GM23338 (cell line): ENCODE results near the gene RASA3.

Source experiments
- EZH2 ChIP-seq: fragments of 200-600 bp; sonication (generic); IDR thresholded peaks from one replicate; pipeline ENCODE4 v1.8.0; 2017; ENCODE audit warnings: antibody characterized with exemption, mild to moderate bottlenecking, low read depth; ENCODE audit not compliant: unreplicated experiment
- EZH2phosphoT487 ChIP-seq: fragments of 200-600 bp; sonication (generic); IDR thresholded peaks from one replicate; pipeline ENCODE4 v1.8.1; 2018; ENCODE audit warnings: antibody characterized with exemption; ENCODE audit not compliant: unreplicated experiment
- POLR2AphosphoS5 ChIP-seq: IDR thresholded peaks from 2 replicates; pipeline ENCODE4 v1.6.1; 2016; ENCODE audit warnings: antibody characterized with exemption, low read depth
- TF ChIP-seq, protein P1 (sequence below), 2 experiments: fragments of 200-600 bp in 1 of 2; sonication (generic) in 1 of 2; conservative IDR thresholded peaks; 2 replicates each; pipeline versions ENCODE4 v1.5.1 to v1.6.1; 2016 to 2017; ENCODE audit warnings: antibody characterized with exemption in 2 of 2, low read depth in 2 of 2, mild to moderate bottlenecking in 2 of 2, moderate library complexity in 1 of 2

GRCh38 chr13:113977976-113978375 is 154.4 kb downstream of the RASA3 start:
- TF ChIP-seq, protein P1, sequence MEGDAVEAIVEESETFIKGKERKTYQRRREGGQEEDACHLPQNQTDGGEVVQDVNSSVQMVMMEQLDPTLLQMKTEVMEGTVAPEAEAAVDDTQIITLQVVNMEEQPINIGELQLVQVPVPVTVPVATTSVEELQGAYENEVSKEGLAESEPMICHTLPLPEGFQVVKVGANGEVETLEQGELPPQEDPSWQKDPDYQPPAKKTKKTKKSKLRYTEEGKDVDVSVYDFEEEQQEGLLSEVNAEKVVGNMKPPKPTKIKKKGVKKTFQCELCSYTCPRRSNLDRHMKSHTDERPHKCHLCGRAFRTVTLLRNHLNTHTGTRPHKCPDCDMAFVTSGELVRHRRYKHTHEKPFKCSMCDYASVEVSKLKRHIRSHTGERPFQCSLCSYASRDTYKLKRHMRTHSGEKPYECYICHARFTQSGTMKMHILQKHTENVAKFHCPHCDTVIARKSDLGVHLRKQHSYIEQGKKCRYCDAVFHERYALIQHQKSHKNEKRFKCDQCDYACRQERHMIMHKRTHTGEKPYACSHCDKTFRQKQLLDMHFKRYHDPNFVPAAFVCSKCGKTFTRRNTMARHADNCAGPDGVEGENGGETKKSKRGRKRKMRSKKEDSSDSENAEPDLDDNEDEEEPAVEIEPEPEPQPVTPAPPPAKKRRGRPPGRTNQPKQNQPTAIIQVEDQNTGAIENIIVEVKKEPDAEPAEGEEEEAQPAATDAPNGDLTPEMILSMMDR (conservative IDR thresholded peaks at IDR 0.05; ENCODE audit: low read depth in 2 of 2) = no peak
- TF ChIP-seq POLR2AphosphoS5 = no peak
- TF ChIP-seq EZH2 = no peak
- no peak for TF ChIP-seq EZH2phosphoT487
